GM19372 (cell line): ENCODE results near the gene LRRK1.

Source experiments
- ATAC-seq: cut with Tn5 transposase; IDR thresholded peaks from one replicate; pipeline ENCODE4 v1.9.1; 2021; ENCODE audit warnings: mild to moderate bottlenecking, low read depth, moderate library complexity; ENCODE audit not compliant: unreplicated experiment

Gene LRRK1

GRCh38 chr15:100931143-100931890 is 12.2 kb downstream of the LRRK1 start:
- no peak for ATAC-seq

- ATAC-seq, result no peak
Observed at GRCh38 chr15:100932676-100933348, 13.7 kb downstream of the LRRK1 start.

GRCh38 chr15:100934166-100934565 is 15.0 kb downstream of the LRRK1 start:
- ATAC-seq, result no peak

GRCh38 chr15:100934726-100935125 is 15.6 kb downstream of the LRRK1 start:
- ATAC-seq, result no peak

- ATAC-seq, result no peak
Observed at GRCh38 chr15:100937171-100937570, 18.0 kb downstream of the LRRK1 start.

GRCh38 chr15:100939791-100940190 is 20.6 kb downstream of the LRRK1 start:
- no peak for ATAC-seq

- peak; percentile 86 for ATAC-seq
Observed at GRCh38 chr15:100940767-100941379, 21.7 kb downstream of the LRRK1 start.

GRCh38 chr15:100941536-100941935 is 22.4 kb downstream of the LRRK1 start:
- peak; percentile 56 for ATAC-seq

- no peak for ATAC-seq
Observed at GRCh38 chr15:100942656-100943425, 23.7 kb downstream of the LRRK1 start.

GRCh38 chr15:100944244-100944895 is 25.2 kb downstream of the LRRK1 start:
- ATAC-seq, result no peak

GRCh38 chr15:100944986-100945385 is 25.8 kb downstream of the LRRK1 start:
- no peak for ATAC-seq

- ATAC-seq, result no peak
Observed at GRCh38 chr15:100947760-100948429, 28.7 kb downstream of the LRRK1 start.

GRCh38 chr15:100948430-100948762 is 29.2 kb downstream of the LRRK1 start:
- ATAC-seq, result no peak

- ATAC-seq, result no peak
Observed at GRCh38 chr15:100949691-100950090, 30.5 kb downstream of the LRRK1 start.

- no peak for ATAC-seq
Observed at GRCh38 chr15:100951965-100952364, 32.8 kb downstream of the LRRK1 start.

- ATAC-seq, result no peak
Observed at GRCh38 chr15:100952566-100952965, 33.4 kb downstream of the LRRK1 start.

- no peak for ATAC-seq
Observed at GRCh38 chr15:100958326-100959065, 39.3 kb downstream of the LRRK1 start.

- no peak for ATAC-seq
Observed at GRCh38 chr15:100959066-100960050, 40.2 kb downstream of the LRRK1 start.
